Activated CD4-positive, CD25-positive, alpha-beta regulatory T cell treated with anti-CD3 and anti-CD28 coated beads, Interleukin-2, amount 50 U/mL, for 16 hours (primary cell): Measurements from ENCODE around the gene PRKAR1B.

ENCODE experiments used
- DNase-seq: peaks from one replicate; pipeline ENCODE4 v3.0.0-alpha.2; 2020; ENCODE audit warnings: low read depth, low spot score

The PRKAR1B gene

GRCh38 chr7:721619-722248 is 5.3 kb downstream of the PRKAR1B start:
- DNase-seq, result no peak

- no peak for DNase-seq
Measured at GRCh38 chr7:716636-717035, 10.4 kb downstream of the PRKAR1B start.

- no peak for DNase-seq
Measured at GRCh38 chr7:716222-716621, 10.9 kb downstream of the PRKAR1B start.

- DNase-seq, result no peak
Measured at GRCh38 chr7:714251-714671, 12.8 kb downstream of the PRKAR1B start.

- DNase-seq, result no peak
Measured at GRCh38 chr7:713488-714230, 13.4 kb downstream of the PRKAR1B start.

GRCh38 chr7:713139-713457 is 14.0 kb downstream of the PRKAR1B start:
- no peak for DNase-seq

GRCh38 chr7:712381-713138 is 14.5 kb downstream of the PRKAR1B start:
- no peak for DNase-seq

- no peak for DNase-seq
Measured at GRCh38 chr7:711922-712380, 15.1 kb downstream of the PRKAR1B start.

- no peak for DNase-seq
Measured at GRCh38 chr7:711093-711921, 15.8 kb downstream of the PRKAR1B start.

GRCh38 chr7:710161-710560 is 16.9 kb downstream of the PRKAR1B start:
- no peak for DNase-seq

GRCh38 chr7:707296-708000 is 19.6 kb downstream of the PRKAR1B start:
- no peak for DNase-seq

- no peak for DNase-seq
Measured at GRCh38 chr7:706721-707120, 20.4 kb downstream of the PRKAR1B start.

GRCh38 chr7:703049-703448 is 24.0 kb downstream of the PRKAR1B start:
- no peak for DNase-seq

GRCh38 chr7:701086-701671 is 25.9 kb downstream of the PRKAR1B start:
- DNase-seq, result no peak

- DNase-seq, result no peak
Measured at GRCh38 chr7:699476-700170, 27.5 kb downstream of the PRKAR1B start.

GRCh38 chr7:698515-699475 is 28.3 kb downstream of the PRKAR1B start:
- no peak for DNase-seq

- no peak for DNase-seq
Measured at GRCh38 chr7:696812-697551, 30.1 kb downstream of the PRKAR1B start.

GRCh38 chr7:696426-696811 is 30.7 kb downstream of the PRKAR1B start:
- no peak for DNase-seq
